Lower lobe of right lung (tissue), 2 donors: ENCODE results near the gene AMMECR1. TPM values are rescaled to one million over a fixed set of nuclear protein-coding genes. Genes with fewer than 3 reads are reported as not detected.

Experiments used
- ATAC-seq, 2 donors: fragments of 200-7000 bp; cut with Tn5 transposase; one replicate each; pipeline ENCODE4 v1.9.1; 2020 to 2022; ENCODE audit warnings: mild to moderate bottlenecking in 2 of 2, moderate library complexity in 2 of 2
- DNase-seq: peaks from one replicate; pipeline ENCODE4 v3.0.0-alpha.2; 2020
- H3K27ac ChIP-seq: fragments of 200-600 bp; one replicate; pipeline ENCODE4 v1.8.0; 2022
- H3K27me3 ChIP-seq: fragments of 200-600 bp; one replicate; pipeline ENCODE4 v1.8.0; 2022; ENCODE audit warnings: low read depth
- H3K36me3 ChIP-seq: fragments of 200-600 bp; one replicate; pipeline ENCODE4 v1.8.0; 2022; ENCODE audit warnings: mild to moderate bottlenecking
- H3K4me1 ChIP-seq: fragments of 200-600 bp; one replicate; pipeline ENCODE4 v1.8.0; 2022
- H3K4me3 ChIP-seq: fragments of 200-600 bp; one replicate; pipeline ENCODE4 v1.8.0; 2022; ENCODE audit warnings: mild to moderate bottlenecking
- H3K9me3 ChIP-seq: fragments of 200-600 bp; one replicate; pipeline ENCODE4 v1.8.0; 2022
- CTCF ChIP-seq: fragments of 200-600 bp; IDR thresholded peaks from one replicate; pipeline ENCODE4 v1.8.0; 2022; ENCODE audit warnings: antibody characterized with exemption, mild to moderate bottlenecking
- intact Hi-C: fragments of 100-400 bp; cut with DNase I; formaldehyde crosslinking; loops from one replicate; pipeline ENCODE4 v1.11.0; 2022
- total RNA-seq: library from RNA; stranded (reverse); fragmentation: NEBNext Ultra II Directional; extraction: Animal tissue kit (Norgen Biotek cat#: 25700); gene quantifications from one replicate; pipeline ENCODE4 v1.2.1, GENCODE V29; 2021
- donor health status: DM: no; HTN: yes; CAD: no; lungs with severe emphysema.

AMMECR1 gene
- total RNA-seq, 1 donor from 2014 or later, result 6.5 TPM

GRCh38 chrX:110301194-110301593 is 16.7 kb downstream of the AMMECR1 start:
- intact Hi-C loops, result no loop called here
- no peak for TF ChIP-seq CTCF
- H3K9me3 ChIP-seq, result peaks cover 3% of the 10 kb centered on the region
- ATAC-seq, result no peak
- no peak overlapping the region for H3K27ac ChIP-seq
- no peak for DNase-seq
- H3K36me3 ChIP-seq, result no peaks in the 10 kb centered on the region
- H3K27me3 ChIP-seq, result no peaks in the 10 kb centered on the region
- H3K4me3 ChIP-seq, result no peak overlapping the region
- no peaks in the 10 kb centered on the region for H3K4me1 ChIP-seq

GRCh38 chrX:110294087-110294486 is 23.8 kb downstream of the AMMECR1 start:
- Histone ChIP-seq H3K4me1 (no peaks in the 10 kb centered on the region), H3K27me3 (no peaks in the 10 kb centered on the region), H3K4me3 (no peak overlapping the region), H3K9me3 (peaks cover 6% of the 10 kb centered on the region), H3K36me3 (no peaks in the 10 kb centered on the region), H3K27ac (no peak overlapping the region)
- ATAC-seq, result no peak
- no peak for DNase-seq
- no peak for TF ChIP-seq CTCF
- intact Hi-C loops, result no loop called here

- H3K4me3 ChIP-seq, result no peak overlapping the region
- ATAC-seq, result no peak
- intact Hi-C loops, result no loop called here
- H3K27me3 ChIP-seq, result no peaks in the 10 kb centered on the region
- peaks cover 6% of the 10 kb centered on the region for H3K9me3 ChIP-seq
- no peaks in the 10 kb centered on the region for H3K4me1 ChIP-seq
- TF ChIP-seq CTCF, result no peak
- H3K27ac ChIP-seq, result no peak overlapping the region
- no peak for DNase-seq
- no peaks in the 10 kb centered on the region for H3K36me3 ChIP-seq
Measured at GRCh38 chrX:110293658-110294057, 24.2 kb downstream of the AMMECR1 start.

GRCh38 chrX:110287605-110288004 is 30.3 kb downstream of the AMMECR1 start:
- H3K27ac ChIP-seq, result no peak overlapping the region
- no peak overlapping the region for H3K4me3 ChIP-seq
- ATAC-seq (no peak), DNase-seq (no peak)
- H3K9me3 ChIP-seq, result no peaks in the 10 kb centered on the region
- H3K36me3 ChIP-seq, result no peaks in the 10 kb centered on the region
- no peak for TF ChIP-seq CTCF
- H3K27me3 ChIP-seq, result no peaks in the 10 kb centered on the region
- H3K4me1 ChIP-seq, result no peaks in the 10 kb centered on the region
- intact Hi-C loops, result no loop called here

GRCh38 chrX:110286106-110286505 is 31.8 kb downstream of the AMMECR1 start:
- no peak overlapping the region for H3K27ac ChIP-seq
- DNase-seq (no peak), ATAC-seq (peak in 1 of 2 donors; percentile 62)
- intact Hi-C loops, result no loop called here
- no peaks in the 10 kb centered on the region for H3K4me1 ChIP-seq
- no peaks in the 10 kb centered on the region for H3K9me3 ChIP-seq
- TF ChIP-seq CTCF, result no peak
- H3K27me3 ChIP-seq, result no peaks in the 10 kb centered on the region
- no peak overlapping the region for H3K4me3 ChIP-seq
- no peaks in the 10 kb centered on the region for H3K36me3 ChIP-seq

- intact Hi-C loops, result no loop called here
- no peak for ATAC-seq
Measured at GRCh38 chrX:110284159-110284558, 33.7 kb downstream of the AMMECR1 start.

More at GRCh38 chrX:110284159-110284558, 33.7 kb downstream of the AMMECR1 start:
- Histone ChIP-seq H3K27ac (no peak overlapping the region), H3K27me3 (no peaks in the 10 kb centered on the region), H3K4me1 (no peaks in the 10 kb centered on the region), H3K36me3 (no peaks in the 10 kb centered on the region), H3K9me3 (no peaks in the 10 kb centered on the region), H3K4me3 (no peak overlapping the region)
- no peak for DNase-seq
- no peak for TF ChIP-seq CTCF
